Measurements from ENCODE around the gene OR2A5. TPM values are rescaled to one million over a fixed set of nuclear protein-coding genes. Genes with fewer than 3 reads are reported as not detected.
"Not testable (repeated sequence)": the region's sequence is repeated elsewhere in the genome, so short reads cannot be mapped to it uniquely, and the experiment has no call there.

The OR2A5 gene
- total and polyA plus RNA-seq, 2 of the 4 experiments (the other 2 are of a cell fraction), result not detected

DNA sequence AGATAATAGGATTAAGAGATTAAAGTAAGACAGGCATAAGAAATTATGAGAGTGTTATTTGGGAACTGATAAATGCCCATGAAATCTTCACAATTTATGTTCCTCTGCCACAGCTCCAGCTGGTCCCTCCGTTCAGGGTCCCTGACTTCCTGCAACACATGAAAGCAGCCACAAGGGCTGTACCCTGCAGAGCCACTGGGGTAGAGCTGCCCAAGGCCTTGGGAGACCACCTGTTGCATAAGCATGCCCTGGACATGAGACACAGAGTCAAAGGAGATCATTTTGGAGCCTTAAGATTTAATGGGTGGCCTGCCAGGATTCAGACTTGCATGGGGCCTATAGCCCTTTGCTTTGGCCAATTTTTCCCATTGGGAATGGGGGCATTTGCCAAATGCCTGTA is 37.9 kb upstream of the OR2A5 start:
- H3K14ac ChIP-seq (replicated peaks; ENCODE audit: low read depth, low read length); H3K4ac ChIP-seq (ENCODE audit: low read depth, low read length); ATAC-seq (ENCODE audit: low read depth); dilution Hi-C loops (cut with HindIII; ENCODE audit: low sequenced_read_pairs, unreplicated experiment); H2AK9ac ChIP-seq (replicated peaks; ENCODE audit: low read depth, low read length, poor library complexity); POLR2A ChIA-PET (ENCODE audit: unreplicated experiment); H3K4me2 ChIP-seq (ENCODE audit: low read depth, low read length); BruUV-seq (replicated peaks); H3K4me3 ChIP-seq (ENCODE audit: insufficient read depth, low read depth, low read length); H2AFZ ChIP-seq (replicated peaks; ENCODE audit: low read length, poor library complexity); H3K9me1 ChIP-seq (ENCODE audit: insufficient read depth, low read length); H3K36me3 ChIP-seq (ENCODE audit: control insufficient read depth, insufficient read depth, low read length); H3K9me3 ChIP-seq (ENCODE audit: control insufficient read depth, insufficient read depth, low read length); H2BK120ac ChIP-seq (ENCODE audit: low read depth, low read length); H4K20me1 ChIP-seq (ENCODE audit: insufficient read depth, low read length); H3K27ac ChIP-seq (ENCODE audit: insufficient read depth, low read length); H2AK5ac ChIP-seq (ENCODE audit: low read depth, low read length); H3K9ac ChIP-seq (ENCODE audit: low read depth, low read length); H3K56ac ChIP-seq (ENCODE audit: extremely low read depth, insufficient read depth, low read length); H3K23ac ChIP-seq (ENCODE audit: low read depth, low read length); in situ Hi-C loops (cut with MboI; ENCODE audit: low sequenced_read_pairs); H4K5ac ChIP-seq (ENCODE audit: low read depth, low read length); H4K91ac ChIP-seq (ENCODE audit: insufficient read depth, low read depth, low read length); H2BK20ac ChIP-seq (ENCODE audit: low read depth, low read length); H2BK15ac ChIP-seq (ENCODE audit: low read depth, low read length); H3K79me1 ChIP-seq (ENCODE audit: low read depth in 1 of 2, low read length in 2 of 2); H3K4me1 ChIP-seq (ENCODE audit: control insufficient read depth, insufficient read depth, low read length); H4K8ac ChIP-seq (ENCODE audit: low read depth in 2 of 2, low read length in 2 of 2); H3K18ac ChIP-seq (ENCODE audit: low read depth, low read length); H3K27me3 ChIP-seq (ENCODE audit: control insufficient read depth, insufficient read depth, low read length); H2BK5ac ChIP-seq (ENCODE audit: low read depth, low read length, poor library complexity, severe bottlenecking); DNase-seq: not testable (repeated sequence)
- WGBS, 2 experiments (ENCODE audit: extremely low coverage in 2 of 2, insufficient read length in 1 of 2), result no CpG with 5 or more reads among the region's 1 CpG
- intact Hi-C loops (cut with micrococcal nuclease), result loop anchor here (1.0 to 10.0 kb wide), 2 partner anchors 110 to 126 kb away; no protein-coding TSS in a partner anchor
- CTCF ChIA-PET, result interaction anchor here (0.6 kb wide), 1 partner anchor 110 kb away, joined by 3 read pairs; no protein-coding TSS in a partner anchor

Measured in IMR-90 (cell line).